Hepatocyte (in vitro differentiated cells): ENCODE data around the gene SIL1.

Source experiments
- EZH2 ChIP-seq: fragments of 200-600 bp; sonication (generic); IDR thresholded peaks from 2 replicates; pipeline ENCODE4 v1.6.1; 2016; ENCODE audit warnings: antibody characterized with exemption, mild to moderate bottlenecking, borderline replicate concordance
- EZH2phosphoT487 ChIP-seq: fragments of 200-600 bp; sonication (generic); IDR thresholded peaks from one replicate; pipeline ENCODE4 v1.6.1; 2018; ENCODE audit warnings: antibody characterized with exemption, mild to moderate bottlenecking, low read depth, moderate library complexity; ENCODE audit not compliant: unreplicated experiment, severe bottlenecking
- TF ChIP-seq, protein P1 (sequence below): fragments of 200-600 bp; sonication (generic); IDR thresholded peaks from 2 replicates; pipeline ENCODE4 v1.5.1; 2016; ENCODE audit warnings: antibody characterized with exemption, mild to moderate bottlenecking; ENCODE audit not compliant: poor library complexity

DNA sequence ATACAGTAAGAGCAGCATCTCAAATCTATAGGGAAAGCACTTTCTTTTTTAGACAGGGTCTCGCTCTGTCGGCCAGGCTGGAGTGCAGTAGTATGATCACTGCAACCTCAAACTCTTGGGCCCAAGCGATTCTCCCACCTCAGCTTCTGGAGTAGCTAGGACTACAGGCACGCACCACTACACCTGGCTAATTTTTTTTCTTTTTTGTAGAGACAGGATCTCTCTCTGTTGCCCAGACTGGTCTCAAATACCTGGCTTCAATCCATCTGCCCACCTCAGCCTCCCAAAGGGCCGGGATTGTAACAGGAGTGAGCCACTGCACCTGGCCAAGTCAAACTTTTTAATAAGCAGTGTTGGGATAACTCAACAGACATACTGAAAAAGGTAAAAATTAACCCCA lies 107.6 kb downstream of the SIL1 start:
- TF ChIP-seq, protein P1, sequence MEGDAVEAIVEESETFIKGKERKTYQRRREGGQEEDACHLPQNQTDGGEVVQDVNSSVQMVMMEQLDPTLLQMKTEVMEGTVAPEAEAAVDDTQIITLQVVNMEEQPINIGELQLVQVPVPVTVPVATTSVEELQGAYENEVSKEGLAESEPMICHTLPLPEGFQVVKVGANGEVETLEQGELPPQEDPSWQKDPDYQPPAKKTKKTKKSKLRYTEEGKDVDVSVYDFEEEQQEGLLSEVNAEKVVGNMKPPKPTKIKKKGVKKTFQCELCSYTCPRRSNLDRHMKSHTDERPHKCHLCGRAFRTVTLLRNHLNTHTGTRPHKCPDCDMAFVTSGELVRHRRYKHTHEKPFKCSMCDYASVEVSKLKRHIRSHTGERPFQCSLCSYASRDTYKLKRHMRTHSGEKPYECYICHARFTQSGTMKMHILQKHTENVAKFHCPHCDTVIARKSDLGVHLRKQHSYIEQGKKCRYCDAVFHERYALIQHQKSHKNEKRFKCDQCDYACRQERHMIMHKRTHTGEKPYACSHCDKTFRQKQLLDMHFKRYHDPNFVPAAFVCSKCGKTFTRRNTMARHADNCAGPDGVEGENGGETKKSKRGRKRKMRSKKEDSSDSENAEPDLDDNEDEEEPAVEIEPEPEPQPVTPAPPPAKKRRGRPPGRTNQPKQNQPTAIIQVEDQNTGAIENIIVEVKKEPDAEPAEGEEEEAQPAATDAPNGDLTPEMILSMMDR = no peak
- no peak for TF ChIP-seq EZH2phosphoT487
- TF ChIP-seq EZH2 = no peak
